ENCODE results near the gene ITPR1. TPM values are rescaled to one million over a fixed set of nuclear protein-coding genes. Genes with fewer than 3 reads are reported as not detected.
A peak's percentile ranks its signal among the peaks of the same experiment; 100 is the strongest.

Gene ITPR1
- polyA plus RNA-seq, 1 of the 3 experiments (the other 2 are of a cell fraction) = 5.9 TPM

GRCh38 chr3:4514321-4514720 is 21.2 kb downstream of the ITPR1 start (continued):
- no peak for TF ChIP-seq FOXM1 (IDR thresholded peaks at IDR 0.05; ENCODE audit: low read depth)

GRCh38 chr3:4514916-4515315 is 21.8 kb downstream of the ITPR1 start:
- no peak overlapping the region for H2AFZ ChIP-seq (ENCODE audit: low read depth)
- no peak overlapping the region for H3K9ac ChIP-seq
- 79% methylated on average over 1 of the region's 1 CpG for WGBS (ENCODE audit: low lambda C conversion rate)
- TF ChIP-seq RCOR1 (IDR thresholded peaks at IDR 0.05; ENCODE audit: low read length) (0 out of 2 replicates have a peak, but pooled peaks have one; percentile 28), GATA2 (CRISPR knock-in tag; IDR thresholded peaks at IDR 0.05) (peak; percentile 34; the same call in 1 of the 2 replicates), EP300 (IDR thresholded peaks at IDR 0.05; ENCODE audit: borderline replicate concordance in 1 of 2, low read depth in 1 of 2, low read length in 1 of 2) (no peak)
- H3K27ac ChIP-seq (ENCODE audit: low read depth in 2 of 2, low read length in 1 of 2) = peak overlapping the region in 1 of 2 experiments; percentile 89; a peak in 2 of 4 replicates
- H3K4me2 ChIP-seq = no peak overlapping the region
- no peaks in the 10 kb centered on the region for H3K9me2 ChIP-seq
- CTCF ChIA-PET = interaction anchor here (1.0 to 1.8 kb wide), 5 partner anchors 21 to 118 kb away, joined by 3 to 9 read pairs (median 4); no protein-coding TSS in a partner anchor
- H3K9me3 ChIP-seq = no peaks in the 10 kb centered on the region
- no peaks in the 10 kb centered on the region for H4K20me1 ChIP-seq (ENCODE audit: insufficient read depth)
- H3K79me2 ChIP-seq (ENCODE audit: insufficient read depth) = no peaks in the 10 kb centered on the region
- no peak overlapping the region for H3K4me3 ChIP-seq (ENCODE audit: low read depth in 2 of 2, low read length in 1 of 2)
- POLR2A ChIA-PET = interaction anchor here (1.0 to 1.4 kb wide), 2 partner anchors 21 to 47 kb away, joined by 3 to 4 read pairs; partner anchors contain the start of gene SUMF1
- DNase-seq = no peak
- H3K27me3 ChIP-seq (ENCODE audit: insufficient read depth) = no peaks in the 10 kb centered on the region
- peaks cover 0 to 39% of the 10 kb centered on the region in 2 experiments; a peak in 2 of 4 replicates for H3K4me1 ChIP-seq (ENCODE audit: control insufficient read depth in 1 of 2, insufficient read depth in 2 of 2, low read depth in 1 of 2, low read length in 1 of 2)
- H3F3A ChIP-seq (replicated peaks; ENCODE audit: insufficient read depth) = no peaks in the 10 kb centered on the region
- no peaks in the 10 kb centered on the region for H3K36me3 ChIP-seq (replicated peaks in 1 of 2; ENCODE audit: control insufficient read depth in 1 of 2, insufficient read depth in 2 of 2, low read length in 1 of 2)

- H3K4me3 ChIP-seq (ENCODE audit: low read depth in 2 of 2, low read length in 1 of 2) = no peak overlapping the region
- no peaks in the 10 kb centered on the region for H4K20me1 ChIP-seq (ENCODE audit: insufficient read depth)
- no peaks in the 10 kb centered on the region for H3F3A ChIP-seq (replicated peaks; ENCODE audit: insufficient read depth)
- 88% methylated on average over 7 of the region's 7 CpGs for WGBS (ENCODE audit: low lambda C conversion rate)
- CTCF ChIA-PET = interaction anchor here (0.5 to 1.4 kb wide), 5 partner anchors 17 to 117 kb away, joined by 3 to 6 read pairs (median 3); no protein-coding TSS in a partner anchor
- H3K79me2 ChIP-seq (ENCODE audit: insufficient read depth) = no peaks in the 10 kb centered on the region
- no peak overlapping the region for H3K27ac ChIP-seq (ENCODE audit: low read depth in 2 of 2, low read length in 1 of 2)
- DNase-seq = no peak
- no peaks in the 10 kb centered on the region for H3K27me3 ChIP-seq (ENCODE audit: insufficient read depth)
- H2AFZ ChIP-seq (ENCODE audit: low read depth) = no peak overlapping the region
- no peak for TF ChIP-seq ZBTB33 (IDR thresholded peaks at IDR 0.05; ENCODE audit: borderline replicate concordance, low read depth)
- TF ChIP-seq IRF3 (IDR thresholded peaks at IDR 0.05; ENCODE audit: low read depth, low read length) = no peak
- TF ChIP-seq FOXM1 (IDR thresholded peaks at IDR 0.05; ENCODE audit: low read depth) = no peak
- TF ChIP-seq NFIC (IDR thresholded peaks at IDR 0.05; ENCODE audit: borderline replicate concordance) = no peak
- TF ChIP-seq EZH2phosphoT487 (IDR thresholded peaks at IDR 0.05; ENCODE audit: borderline replicate concordance, low read depth) = no peak
- TF ChIP-seq RFX5 (IDR thresholded peaks at IDR 0.05; ENCODE audit: low read length) = no peak
- no peak for TF ChIP-seq MAX (IDR thresholded peaks at IDR 0.05; ENCODE audit: low read depth)
- TF ChIP-seq RCOR1 (IDR thresholded peaks at IDR 0.05; ENCODE audit: low read length) = no peak
- TF ChIP-seq TCF12 (IDR thresholded peaks at IDR 0.05) = no peak
- no peak for TF ChIP-seq RAD21 (IDR thresholded peaks at IDR 0.05; ENCODE audit: low read length)
- no peak for TF ChIP-seq SIN3A (IDR thresholded peaks at IDR 0.05; ENCODE audit: borderline replicate concordance, low read depth, low read length)
- no peak for TF ChIP-seq GABPA (IDR thresholded peaks at IDR 0.05; ENCODE audit: low read depth)
- no peak for TF ChIP-seq GATA2 (CRISPR knock-in tag; IDR thresholded peaks at IDR 0.05)
- POLR2A ChIA-PET = no interaction called here
- H3K9me2 ChIP-seq = no peaks in the 10 kb centered on the region
- H3K9ac ChIP-seq = no peak overlapping the region
- H3K4me2 ChIP-seq = no peak overlapping the region
- H3K4me1 ChIP-seq (ENCODE audit: control insufficient read depth in 1 of 2, insufficient read depth in 2 of 2, low read depth in 1 of 2, low read length in 1 of 2) = peaks cover 0 to 35% of the 10 kb centered on the region in 2 experiments; a peak in 2 of 4 replicates
- H3K36me3 ChIP-seq (replicated peaks in 1 of 2; ENCODE audit: control insufficient read depth in 1 of 2, insufficient read depth in 2 of 2, low read length in 1 of 2) = no peaks in the 10 kb centered on the region
- no peaks in the 10 kb centered on the region for H3K9me3 ChIP-seq
Measured at GRCh38 chr3:4515916-4516579, 22.9 kb downstream of the ITPR1 start.

All from SK-N-SH (cell line).